ENCODE results near the gene HSD17B13. TPM values are rescaled to one million over a fixed set of nuclear protein-coding genes. Genes with fewer than 3 reads are reported as not detected.

The HSD17B13 gene
- total RNA-seq, 1 experiment from 2014 or later = 0.14 TPM

DNA sequence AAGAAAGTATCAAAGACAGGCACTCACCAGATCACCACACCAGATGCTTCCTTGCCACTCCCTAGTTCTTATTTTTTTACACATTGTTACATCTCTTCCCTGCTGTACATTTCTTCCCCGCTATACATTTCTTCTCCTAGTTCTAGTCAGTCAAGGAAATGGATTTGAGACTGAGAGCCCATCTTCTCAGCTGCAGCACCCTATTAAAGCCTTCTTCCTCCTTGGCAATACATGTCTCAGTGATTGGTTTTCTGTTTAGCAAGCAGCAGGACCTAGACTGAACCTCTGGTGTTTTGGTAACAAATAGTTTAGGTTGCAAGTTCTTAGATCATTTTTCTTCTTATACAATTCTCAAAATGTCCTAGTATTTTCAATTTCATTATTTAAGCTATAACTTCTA, 66.9 kb downstream of the HSD17B13 start:
- Histone ChIP-seq H3K4me3 (ENCODE audit: low read depth, low read length) (no peak overlapping the region), H3K9me3 (0 out of 2 replicates have a peak, but pooled peaks cover 4% of the 10 kb centered on the region), H3K4me1 (no peaks in the 10 kb centered on the region), H3K27me3 (replicated peaks; ENCODE audit: control insufficient read depth, insufficient read depth, low read length) (no peaks in the 10 kb centered on the region), H3K36me3 (ENCODE audit: control insufficient read depth, insufficient read depth, low read length) (no peaks in the 10 kb centered on the region)
- no peak for DNase-seq
- H3K27ac Mint-ChIP-seq (ENCODE audit: unreplicated experiment) = no peak overlapping the region
- CTCF ChIA-PET = no interaction called here
- BruUV-seq (replicated peaks) = no TSS peak
- TF ChIP-seq, protein P1, sequence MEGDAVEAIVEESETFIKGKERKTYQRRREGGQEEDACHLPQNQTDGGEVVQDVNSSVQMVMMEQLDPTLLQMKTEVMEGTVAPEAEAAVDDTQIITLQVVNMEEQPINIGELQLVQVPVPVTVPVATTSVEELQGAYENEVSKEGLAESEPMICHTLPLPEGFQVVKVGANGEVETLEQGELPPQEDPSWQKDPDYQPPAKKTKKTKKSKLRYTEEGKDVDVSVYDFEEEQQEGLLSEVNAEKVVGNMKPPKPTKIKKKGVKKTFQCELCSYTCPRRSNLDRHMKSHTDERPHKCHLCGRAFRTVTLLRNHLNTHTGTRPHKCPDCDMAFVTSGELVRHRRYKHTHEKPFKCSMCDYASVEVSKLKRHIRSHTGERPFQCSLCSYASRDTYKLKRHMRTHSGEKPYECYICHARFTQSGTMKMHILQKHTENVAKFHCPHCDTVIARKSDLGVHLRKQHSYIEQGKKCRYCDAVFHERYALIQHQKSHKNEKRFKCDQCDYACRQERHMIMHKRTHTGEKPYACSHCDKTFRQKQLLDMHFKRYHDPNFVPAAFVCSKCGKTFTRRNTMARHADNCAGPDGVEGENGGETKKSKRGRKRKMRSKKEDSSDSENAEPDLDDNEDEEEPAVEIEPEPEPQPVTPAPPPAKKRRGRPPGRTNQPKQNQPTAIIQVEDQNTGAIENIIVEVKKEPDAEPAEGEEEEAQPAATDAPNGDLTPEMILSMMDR (IDR thresholded peaks at IDR 0.05; ENCODE audit: insufficient read depth in 1 of 2, low read depth in 1 of 2, low read length in 1 of 2, severe bottlenecking in 1 of 2, unreplicated experiment in 1 of 2) = no peak
- H3K4me1 Mint-ChIP-seq (ENCODE audit: low read depth, unreplicated experiment) = no peaks in the 10 kb centered on the region
- intact Hi-C loops (cut with micrococcal nuclease; ENCODE audit: unreplicated experiment) = no loop called here
- no peaks in the 10 kb centered on the region for H3K36me3 Mint-ChIP-seq (ENCODE audit: insufficient read depth, unreplicated experiment)
- peaks cover 10% of the 10 kb centered on the region for H3K9me3 Mint-ChIP-seq (ENCODE audit: unreplicated experiment)
- H3K4me3 Mint-ChIP-seq (ENCODE audit: unreplicated experiment) = no peak overlapping the region
- POLR2A ChIA-PET = no interaction called here
- no peaks in the 10 kb centered on the region for H3K27me3 Mint-ChIP-seq (ENCODE audit: insufficient read depth, unreplicated experiment)

Small RNA genes lying within 50 kb of the gene (microRNA-seq; reads per million reads assigned to microRNA genes)
- not detected for gene MIR5705

Other genes starting within 250 kb of the HSD17B13 start
- 23.4 and 27.7 TPM in 2 replicates for gene KLHL8, start 102.3 kb downstream of the HSD17B13 start, total RNA-seq (2022)
- 39.3 and 42.8 TPM in 2 replicates for gene HSD17B11, start 68.3 kb upstream of the HSD17B13 start, total RNA-seq (2022)
- gene NUDT9, start 99.7 kb upstream of the HSD17B13 start, total RNA-seq (2022) = 27.9 and 28.7 TPM in 2 replicates
- 0.18 TPM in 1 of 2 replicates, not detected in the other for gene SPARCL1, start 206.5 kb upstream of the HSD17B13 start, total RNA-seq (2022)